DMS79 treated with DMSO at 0.1 percent for 48 hours (cell line): ENCODE data around the gene PTPRCAP.
"Not testable (repeated sequence)": the region's sequence is repeated elsewhere in the genome, so short reads cannot be mapped to it uniquely, and the experiment has no call there.

ENCODE experiments used
- DNase-seq: peaks from one replicate; lab custom pipeline; 2025; lab: John Stamatoyannopoulos, UW

The PTPRCAP gene

GRCh38 chr11:67437082-67437808 is at the start of gene PTPRCAP:
PTPRCAP (minus strand) TSS chr11:67437682; CDS start chr11:67437619, 63 bp downstream.
- DNase-seq, result no peak

- DNase-seq, result no peak
Observed at GRCh38 chr11:67486481-67487195, 49.2 kb upstream of the PTPRCAP start.

GRCh38 chr11:67485873-67486361 is 48.4 kb upstream of the PTPRCAP start:
- DNase-seq, result not testable (repeated sequence)

- DNase-seq, result no peak
Observed at GRCh38 chr11:67484847-67485311, 47.4 kb upstream of the PTPRCAP start.

GRCh38 chr11:67483831-67484665 is 46.6 kb upstream of the PTPRCAP start:
- no peak for DNase-seq

GRCh38 chr11:67482827-67483798 is 45.6 kb upstream of the PTPRCAP start, which contains the start of gene AIP:
AIP (plus strand) TSS chr11:67483026; CDS start chr11:67483159, 133 bp downstream.
- peak; percentile 98 for DNase-seq

- no peak for DNase-seq
Observed at GRCh38 chr11:67482275-67482826, 44.9 kb upstream of the PTPRCAP start.

GRCh38 chr11:67477344-67478050 is 40.0 kb upstream of the PTPRCAP start:
- not testable (repeated sequence) for DNase-seq

- DNase-seq, result not testable (repeated sequence)
Observed at GRCh38 chr11:67476692-67477091, 39.2 kb upstream of the PTPRCAP start.

GRCh38 chr11:67472882-67473281 is 35.4 kb upstream of the PTPRCAP start:
- DNase-seq, result no peak

- no peak for DNase-seq
Observed at GRCh38 chr11:67470337-67471002, 33.0 kb upstream of the PTPRCAP start.

- DNase-seq, result no peak
Observed at GRCh38 chr11:67469508-67469811, 32.0 kb upstream of the PTPRCAP start.

GRCh38 chr11:67468759-67469507 is 31.5 kb upstream of the PTPRCAP start, which contains the start of gene TMEM134:
TMEM134 (minus strand) TSS chr11:67469251; CDS start chr11:67469192, 59 bp downstream.
- DNase-seq, result peak; percentile 79

- no peak for DNase-seq
Observed at GRCh38 chr11:67468456-67468758, 30.9 kb upstream of the PTPRCAP start.

GRCh38 chr11:67468056-67468455 is 30.6 kb upstream of the PTPRCAP start:
- peak; percentile 37 for DNase-seq

- DNase-seq, result no peak
Observed at GRCh38 chr11:67466962-67467771, 29.7 kb upstream of the PTPRCAP start.

GRCh38 chr11:67466367-67466766 is 28.9 kb upstream of the PTPRCAP start:
- DNase-seq, result no peak

- not testable (repeated sequence) for DNase-seq
Observed at GRCh38 chr11:67465530-67465929, 28.0 kb upstream of the PTPRCAP start.
